Karpas-422 (cell line): ENCODE measurements around the gene IGLL1. TPM values are rescaled to one million over a fixed set of nuclear protein-coding genes. Genes with fewer than 3 reads are reported as not detected.
"Not testable (repeated sequence)": the region's sequence is repeated elsewhere in the genome, so short reads cannot be mapped to it uniquely, and the experiment has no call there.

Experiments
- DNase-seq: peaks from one replicate; pipeline ENCODE4 v3.0.0-alpha.2; 2015
- H2AFZ ChIP-seq: fragments of 200-600 bp; sonication (generic); 2 replicates; pipeline ENCODE4 v1.6.1; 2014; ENCODE audit warnings: antibody characterized with exemption, low read length, mixed read lengths
- H3K27ac ChIP-seq: fragments of 200-600 bp; sonication (generic); 2 replicates; pipeline ENCODE4 v1.5.1; 2014; ENCODE audit warnings: mild to moderate bottlenecking, low read length, moderate library complexity
- H3K27me3 ChIP-seq: fragments of 200-600 bp; sonication (generic); 2 replicates; pipeline ENCODE4 v1.6.1; 2014; ENCODE audit warnings: low read length, mixed read lengths
- H3K36me3 ChIP-seq: fragments of 200-600 bp; sonication (generic); 2 replicates; pipeline ENCODE4 v1.6.1; 2014; ENCODE audit warnings: low read length, mixed read lengths; ENCODE audit not compliant: insufficient read depth
- H3K4me1 ChIP-seq: fragments of 200-600 bp; sonication (generic); 2 replicates; pipeline ENCODE4 v1.6.1; 2014; ENCODE audit warnings: mild to moderate bottlenecking, low read length, mixed read lengths
- H3K4me2 ChIP-seq: fragments of 200-600 bp; sonication (generic); 2 replicates; pipeline ENCODE4 v1.6.1; 2014; ENCODE audit warnings: low read length, low read depth, mild to moderate bottlenecking; ENCODE audit not compliant: poor library complexity, severe bottlenecking
- H3K4me3 ChIP-seq: fragments of 200-600 bp; sonication (generic); 2 replicates; pipeline ENCODE4 v1.5.1; 2014; ENCODE audit warnings: mild to moderate bottlenecking, antibody characterized with exemption, low read length, mixed read lengths
- H3K79me2 ChIP-seq: fragments of 200-600 bp; sonication (generic); 2 replicates; pipeline ENCODE4 v1.6.1; 2014; ENCODE audit warnings: mild to moderate bottlenecking, low read length, mixed read lengths
- H3K9ac ChIP-seq: fragments of 200-600 bp; sonication (generic); 2 replicates; pipeline ENCODE4 v1.6.0; 2014; ENCODE audit warnings: low read length
- H3K9me2 ChIP-seq: fragments of 200-600 bp; sonication (generic), shearing (Covaris generic); replicated peaks from 2 replicates; pipeline ENCODE4 v1.6.0; 2014; ENCODE audit warnings: mild to moderate bottlenecking, low read length, moderate library complexity; ENCODE audit not compliant: insufficient read depth
- H3K9me3 ChIP-seq: fragments of 300-700, 200-600 bp; sonication (generic); 2 replicates; pipeline ENCODE4 v1.6.1; 2014; ENCODE audit warnings: low read length, mixed read lengths
- H4K20me1 ChIP-seq: fragments of 200-600 bp; sonication (generic); 2 replicates; pipeline ENCODE4 v1.6.1; 2014; ENCODE audit warnings: mild to moderate bottlenecking, antibody characterized with exemption, low read length, low read depth; ENCODE audit not compliant: insufficient read depth
- total RNA-seq: library from RNA; depleted of rRNA; stranded (reverse); fragments of >200 nt; shearing (Covaris generic); gene quantifications from 2 replicates; pipeline ENCODE4 v1.2.3, GENCODE V29; 2014; ENCODE audit warnings: low replicate concordance

IGLL1 gene
- total RNA-seq, 1 experiment from 2014 or later, result 100 TPM

DNA sequence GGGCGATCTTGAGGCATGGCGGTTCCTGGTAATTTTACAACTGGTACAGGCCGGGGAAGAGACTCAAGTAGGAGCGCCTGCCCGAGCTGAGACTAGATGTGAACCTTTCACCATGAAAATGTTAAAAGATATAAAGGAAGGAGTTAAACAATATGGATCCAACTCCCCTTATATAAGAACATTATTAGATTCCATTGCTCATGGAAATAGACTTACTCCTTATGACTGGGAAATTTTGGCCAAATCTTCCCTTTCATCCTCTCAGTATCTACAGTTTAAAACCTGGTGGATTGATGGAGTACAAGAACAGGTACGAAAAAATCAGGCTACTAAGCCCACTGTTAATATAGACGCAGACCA lies 40.3 kb downstream of the IGLL1 start:
- H4K20me1 ChIP-seq, H2AFZ ChIP-seq, H3K4me2 ChIP-seq, H3K9me3 ChIP-seq, H3K9ac ChIP-seq, H3K27ac ChIP-seq, H3K79me2 ChIP-seq, DNase-seq, H3K4me3 ChIP-seq, H3K36me3 ChIP-seq, H3K9me2 ChIP-seq, H3K27me3 ChIP-seq: not testable (repeated sequence)
- peaks cover 90% of the 10 kb centered on the region for H3K4me1 ChIP-seq

DNA sequence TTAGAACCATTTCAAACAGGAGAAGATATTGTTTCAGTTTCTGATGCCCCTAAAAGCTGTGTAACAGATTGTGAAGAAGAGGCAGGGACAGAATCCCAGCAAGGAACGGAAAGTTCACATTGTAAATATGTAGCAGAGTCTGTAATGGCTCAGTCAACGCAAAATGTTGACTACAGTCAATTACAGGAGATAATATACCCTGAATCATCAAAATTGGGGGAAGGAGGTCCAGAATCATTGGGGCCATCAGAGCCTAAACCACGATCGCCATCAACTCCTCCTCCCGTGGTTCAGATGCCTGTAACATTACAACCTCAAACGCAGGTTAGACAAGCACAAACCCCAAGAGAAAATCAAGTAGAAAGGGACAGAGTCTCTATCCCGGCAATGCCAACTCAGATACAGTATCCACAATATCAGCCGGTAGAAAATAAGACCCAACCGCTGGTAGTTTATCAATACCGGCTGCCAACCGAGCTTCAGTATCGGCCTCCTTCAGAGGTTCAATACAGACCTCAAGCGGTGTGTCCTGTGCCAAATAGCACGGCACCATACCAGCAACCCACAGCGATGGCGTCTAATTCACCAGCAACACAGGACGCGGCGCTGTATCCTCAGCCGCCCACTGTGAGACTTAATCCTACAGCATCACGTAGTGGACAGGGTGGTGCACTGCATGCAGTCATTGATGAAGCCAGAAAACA lies 40.8 kb downstream of the IGLL1 start:
- H3K27ac ChIP-seq, result peak overlapping the region; percentile 61
- H3K36me3 ChIP-seq, result no peaks in the 10 kb centered on the region
- peaks cover 90% of the 10 kb centered on the region for H3K4me1 ChIP-seq
- no peaks in the 10 kb centered on the region for H3K27me3 ChIP-seq
- H3K9me2 ChIP-seq, result no peaks in the 10 kb centered on the region
- H2AFZ ChIP-seq, result peak overlapping the region; percentile 61
- H3K9ac ChIP-seq, result peak overlapping the region; percentile 63
- no peaks in the 10 kb centered on the region for H4K20me1 ChIP-seq
- H3K4me3 ChIP-seq, result peak overlapping the region; percentile 62
- H3K9me3 ChIP-seq, result no peaks in the 10 kb centered on the region
- DNase-seq, result peak; percentile 95
- H3K4me2 ChIP-seq, result peak overlapping the region; percentile 65
- no peaks in the 10 kb centered on the region for H3K79me2 ChIP-seq

DNA sequence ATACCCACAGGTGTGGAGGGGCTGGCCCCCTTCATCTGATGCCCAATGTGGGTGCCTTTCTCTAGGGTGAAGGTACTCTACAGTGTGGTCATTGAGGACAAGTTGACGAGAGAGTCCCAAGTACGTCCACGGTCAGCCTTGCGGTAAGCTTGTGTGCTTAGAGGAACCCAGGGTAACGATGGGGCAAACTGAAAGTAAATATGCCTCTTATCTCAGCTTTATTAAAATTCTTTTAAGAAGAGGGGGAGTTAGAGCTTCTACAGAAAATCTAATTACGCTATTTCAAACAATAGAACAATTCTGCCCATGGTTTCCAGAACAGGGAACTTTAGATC lies 41.4 kb downstream of the IGLL1 start:
- not testable (repeated sequence) for H3K4me3 ChIP-seq, H3K9me2 ChIP-seq, H3K9ac ChIP-seq, H3K79me2 ChIP-seq, H2AFZ ChIP-seq, DNase-seq, H3K9me3 ChIP-seq, H3K36me3 ChIP-seq, H4K20me1 ChIP-seq, H3K27me3 ChIP-seq
- Histone ChIP-seq H3K27ac (peak overlapping the region; percentile 61), H3K4me1 (peaks cover 88% of the 10 kb centered on the region), H3K4me2 (peak overlapping the region; percentile 65)

DNA sequence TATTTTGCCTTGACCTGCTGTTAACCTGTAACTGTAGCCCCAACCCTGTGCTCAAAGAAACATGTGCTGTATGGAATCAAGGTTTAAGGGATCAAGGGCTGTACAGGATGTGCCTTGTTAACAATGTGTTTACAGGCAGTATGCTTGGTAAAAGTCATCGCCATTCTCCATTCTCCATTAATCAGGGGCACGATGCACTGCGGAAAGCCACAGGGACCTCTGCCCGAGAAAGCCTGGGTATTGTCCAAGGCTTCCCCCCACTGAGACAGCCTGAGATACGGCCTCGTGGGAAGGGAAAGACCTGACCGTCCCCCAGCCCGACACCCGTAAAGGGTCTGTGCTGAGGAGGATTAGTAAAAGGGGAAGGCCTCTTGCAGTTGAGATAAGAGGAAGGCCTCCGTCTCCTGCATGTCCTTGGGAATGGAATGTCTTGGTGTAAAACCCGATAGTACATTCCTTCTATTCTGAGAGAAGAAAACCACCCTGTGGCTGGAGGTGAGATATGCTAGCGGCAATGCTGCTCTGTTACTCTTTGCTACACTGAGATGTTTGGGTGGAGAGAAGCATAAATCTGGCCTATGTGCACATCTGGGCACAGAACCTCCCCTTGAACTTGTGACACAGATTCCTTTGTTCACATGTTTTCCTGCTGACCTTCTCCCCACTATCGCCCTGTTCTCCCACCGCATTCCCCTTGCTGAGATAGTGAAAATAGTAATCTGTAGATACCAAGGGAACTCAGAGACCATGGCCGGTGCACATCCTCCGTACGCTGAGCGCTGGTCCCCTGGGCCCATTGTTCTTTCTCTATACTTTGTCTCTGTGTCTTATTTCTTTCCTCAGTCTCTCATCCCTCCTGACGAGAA lies 42.0 kb downstream of the IGLL1 start:
- H3K27me3 ChIP-seq, H3K4me3 ChIP-seq, H4K20me1 ChIP-seq, H3K9me2 ChIP-seq, DNase-seq, H3K9ac ChIP-seq, H2AFZ ChIP-seq, H3K79me2 ChIP-seq, H3K36me3 ChIP-seq, H3K9me3 ChIP-seq: not testable (repeated sequence)
- Histone ChIP-seq H3K4me2 (peak overlapping the region; percentile 65), H3K27ac (peak overlapping the region; percentile 82), H3K4me1 (peaks cover 88% of the 10 kb centered on the region)

DNA sequence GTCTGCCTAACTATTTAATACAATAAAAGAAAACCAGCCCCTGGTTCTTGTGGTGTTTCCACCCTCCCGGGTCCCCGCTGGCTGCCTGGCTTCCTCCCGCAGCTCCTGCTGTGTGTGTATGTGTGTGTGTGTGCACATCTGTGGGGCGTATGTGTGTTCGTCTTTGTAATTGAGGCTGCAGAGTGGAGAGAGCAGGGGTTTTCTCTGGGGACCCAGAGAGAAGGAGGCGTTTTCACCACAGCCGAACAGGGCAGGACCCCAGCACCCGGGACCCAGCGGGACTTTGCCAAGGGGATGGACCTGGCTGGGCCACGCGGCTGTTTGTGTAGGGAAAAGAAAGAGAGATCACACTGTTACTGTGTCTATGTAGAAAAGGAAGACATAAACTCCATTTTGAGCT lies 42.7 kb downstream of the IGLL1 start:
- no peak for DNase-seq
- H3K4me2 ChIP-seq, result peak overlapping the region; percentile 53
- H3K79me2 ChIP-seq, result no peaks in the 10 kb centered on the region
- H3K4me3 ChIP-seq, result no peak overlapping the region
- H2AFZ ChIP-seq, result no peak overlapping the region; the same call in 1 of the 2 replicates
- H3K9me3 ChIP-seq, result no peaks in the 10 kb centered on the region
- H3K36me3 ChIP-seq, result no peaks in the 10 kb centered on the region
- peak overlapping the region; percentile 21 for H3K9ac ChIP-seq
- H4K20me1 ChIP-seq, result no peaks in the 10 kb centered on the region
- H3K27ac ChIP-seq, result peak overlapping the region; percentile 82
- peaks cover 84% of the 10 kb centered on the region for H3K4me1 ChIP-seq
- H3K27me3 ChIP-seq, result no peaks in the 10 kb centered on the region
- H3K9me2 ChIP-seq, result no peaks in the 10 kb centered on the region

DNA sequence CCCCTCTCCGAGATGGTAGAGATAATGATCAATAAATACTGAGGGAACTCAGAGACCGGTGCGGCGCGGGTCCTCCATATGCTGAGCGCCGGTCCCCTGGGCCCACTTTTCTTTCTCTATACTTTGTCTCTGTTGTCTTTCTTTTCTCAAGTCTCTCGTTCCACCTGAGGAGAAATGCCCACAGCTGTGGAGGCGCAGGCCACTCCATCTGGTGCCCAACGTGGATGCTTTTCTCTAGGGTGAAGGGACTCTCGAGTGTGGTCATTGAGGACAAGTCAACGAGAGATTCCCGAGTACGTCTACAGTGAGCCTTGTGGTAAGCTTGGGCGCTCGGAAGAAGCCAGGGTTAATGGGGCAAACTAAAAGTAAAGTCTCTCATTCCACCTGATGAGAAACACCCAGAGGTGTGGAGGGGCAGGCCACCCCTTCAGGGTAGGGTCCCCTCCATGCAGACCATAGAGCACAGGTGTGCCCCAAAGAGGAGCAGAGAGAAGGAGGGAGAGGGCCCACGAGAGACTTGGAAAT lies 43.2 kb downstream of the IGLL1 start:
- no peaks in the 10 kb centered on the region for H3K27me3 ChIP-seq
- H3K9ac ChIP-seq, result peak overlapping the region; percentile 21
- H3K79me2 ChIP-seq, result no peaks in the 10 kb centered on the region
- no peaks in the 10 kb centered on the region for H3K9me2 ChIP-seq
- no peaks in the 10 kb centered on the region for H4K20me1 ChIP-seq
- no peak overlapping the region for H3K4me3 ChIP-seq
- H3K9me3 ChIP-seq, result no peaks in the 10 kb centered on the region
- H3K36me3 ChIP-seq, result no peaks in the 10 kb centered on the region
- H3K27ac ChIP-seq, result peak overlapping the region; percentile 82
- peak overlapping the region; percentile 53 for H3K4me2 ChIP-seq
- peaks cover 79% of the 10 kb centered on the region for H3K4me1 ChIP-seq
- H2AFZ ChIP-seq, result no peak overlapping the region
- DNase-seq, result no peak

DNA sequence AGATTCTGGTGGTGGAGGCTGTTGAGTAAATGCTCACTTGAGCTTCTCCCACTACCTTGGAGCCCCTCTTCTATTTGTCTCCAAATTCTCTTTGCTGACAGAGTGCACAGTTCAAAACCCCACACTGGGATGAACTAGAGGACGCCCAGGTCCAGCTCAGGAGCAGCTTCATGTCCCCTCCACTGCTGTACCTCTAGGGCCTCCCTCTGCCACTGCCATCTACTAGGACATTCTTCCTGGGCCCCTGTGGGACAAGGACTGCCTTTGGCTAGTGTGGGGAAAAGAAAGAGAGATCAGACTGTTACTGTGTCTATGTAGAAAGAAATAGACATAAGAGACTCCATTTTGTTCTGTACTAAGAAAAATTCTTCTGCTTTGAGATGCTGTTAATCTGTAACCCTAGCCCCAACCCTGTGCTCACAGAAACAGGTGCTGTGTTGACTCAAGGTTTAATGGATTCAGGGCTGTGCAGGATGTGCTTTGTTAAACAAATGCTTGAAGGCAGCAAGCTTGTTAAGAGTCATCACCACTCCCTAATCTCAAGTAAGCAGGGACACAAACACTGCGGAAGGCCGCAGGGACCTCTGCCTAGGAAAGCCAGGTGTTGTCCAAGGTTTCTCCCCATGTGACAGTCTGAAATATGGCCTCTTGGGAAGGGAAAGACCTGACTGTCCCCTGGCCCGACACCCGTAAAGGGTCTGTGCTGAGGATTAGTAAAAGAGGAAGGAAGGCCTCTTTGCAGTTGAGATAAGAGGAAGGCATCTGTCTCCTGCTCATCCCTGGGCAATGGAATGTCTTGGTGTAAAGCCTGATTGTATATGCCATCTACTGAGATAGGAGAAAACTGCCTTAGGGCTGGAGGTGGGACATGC lies 44.1 kb downstream of the IGLL1 start:
- H3K9me2 ChIP-seq, H4K20me1 ChIP-seq, H3K4me3 ChIP-seq, H3K36me3 ChIP-seq, H3K79me2 ChIP-seq, H3K9me3 ChIP-seq, H3K27me3 ChIP-seq, H2AFZ ChIP-seq: not testable (repeated sequence)
- H3K4me1 ChIP-seq, result peaks cover 71% of the 10 kb centered on the region
- H3K9ac ChIP-seq, result peak overlapping the region; percentile 56
- peak; percentile 56 for DNase-seq
- H3K27ac ChIP-seq, result peak overlapping the region; percentile 82
- peak overlapping the region; percentile 53 for H3K4me2 ChIP-seq
